Body of pancreas (tissue), 4 donors: ENCODE measurements around the gene EDNRA.

ENCODE experiments used
- CTCF ChIP-seq, 7 experiments: fragments of 450-650 bp in 4 of 7; fragments of 200-600 bp in 3 of 7; sonication (generic) in 3 of 7; IDR thresholded peaks; one replicate each; pipeline ENCODE4 v1.5.1; 2016 to 2019; ENCODE audit warnings: antibody characterized with exemption in 7 of 7
- POLR2A ChIP-seq, 3 donors: fragments of 450-650 bp; IDR thresholded peaks; one replicate each; pipeline ENCODE4 v1.6.1; 2016; ENCODE audit warnings: antibody characterized with exemption in 3 of 3, mild to moderate bottlenecking in 2 of 3

GRCh38 chr4:147550626-147551246, 69.8 kb downstream of the EDNRA start:
- TF ChIP-seq CTCF (IDR thresholded peaks at IDR 0.05) (no peak), POLR2A (IDR thresholded peaks at IDR 0.05) (no peak)
